K562 (cell line): ENCODE results near the gene VPS18.

Experiments used
- CTCF ChIP-seq, 3 experiments: IDR thresholded peaks in 2 of 3; conservative IDR thresholded peaks in 1 of 3; 2 replicates each; pipeline ENCODE4 v1.5.1; 2011 to 2012; ENCODE audit warnings: low read length in 3 of 3, mild to moderate bottlenecking in 3 of 3, control low read depth in 2 of 3, improper control_type of control experiment in 1 of 3, inconsistent platforms in 1 of 3, low read depth in 1 of 3, mixed read lengths in 1 of 3, moderate library complexity in 1 of 3; ENCODE audit not compliant: insufficient read depth in 2 of 3
- HOXB6 ChIP-seq: fragments of 250-450 bp; sonication (Bioruptor Pico); IDR thresholded peaks from 2 replicates; pipeline ENCODE4 v1.5.1; 2022; ENCODE audit warnings: mild to moderate bottlenecking, borderline replicate concordance

- TF ChIP-seq HOXB6 (CRISPR knock-in tag) (no peak), CTCF (IDR thresholded peaks at IDR 0.05 in 2 of 3, conservative IDR thresholded peaks at IDR 0.05 in 1 of 3; ENCODE audit: insufficient read depth in 2 of 3, low read depth in 1 of 3, low read length in 3 of 3) (no peak)
Measured at GRCh38 chr15:40908095-40908494, 13.8 kb downstream of the VPS18 start.
